CD14-positive monocyte (primary cell): ENCODE results near the gene KLHL40. TPM values are rescaled to one million over a fixed set of nuclear protein-coding genes. Genes with fewer than 3 reads are reported as not detected.

Source experiments
- DNase-seq, 3 donors: peaks; one replicate each; pipeline ENCODE4 v3.0.0-alpha.2; 2011 to 2022
- H2AFZ ChIP-seq: 2 replicates; pipeline ENCODE4 v1.6.0; 2012; ENCODE audit warnings: mild to moderate bottlenecking, low read depth, low read length, inconsistent platforms; ENCODE audit not compliant: insufficient read depth, poor library complexity, severe bottlenecking
- H3K27ac ChIP-seq, 2 donors: 1 replicate in 1 of 2; 2 replicates in 1 of 2; pipeline ENCODE4 v1.5.1; 2012 to 2013; ENCODE audit warnings: low read length in 2 of 2, control low read depth in 1 of 2, inconsistent platforms in 1 of 2, low read depth in 1 of 2, mild to moderate bottlenecking in 1 of 2
- H3K27me3 ChIP-seq, 2 donors: one replicate each; pipeline versions ENCODE4 v1.6.0 to v1.6.1; 2011 to 2013; ENCODE audit warnings: low read length in 2 of 2; ENCODE audit not compliant: control insufficient read depth in 2 of 2, insufficient read depth in 2 of 2
- H3K36me3 ChIP-seq, 2 donors: replicated peaks in 1 of 2; 1 replicate in 1 of 2; 2 replicates in 1 of 2; pipeline versions ENCODE4 v1.5.1 to v1.6.1; 2012 to 2013; ENCODE audit warnings: low read length in 2 of 2, control low read depth in 1 of 2, inconsistent platforms in 1 of 2, mild to moderate bottlenecking in 1 of 2; ENCODE audit not compliant: insufficient read depth in 2 of 2, control insufficient read depth in 1 of 2
- H3K4me1 ChIP-seq, 2 donors: 1 replicate in 1 of 2; 2 replicates in 1 of 2; pipeline versions ENCODE4 v1.5.1 to v1.6.1; 2012 to 2013; ENCODE audit warnings: low read length in 2 of 2, control low read depth in 1 of 2, inconsistent platforms in 1 of 2, mild to moderate bottlenecking in 1 of 2, moderate library complexity in 1 of 2; ENCODE audit not compliant: insufficient read depth in 2 of 2, control insufficient read depth in 1 of 2
- H3K4me2 ChIP-seq: replicated peaks from 2 replicates; pipeline ENCODE3; 2012; ENCODE audit warnings: low read length, moderate library complexity, mild to moderate bottlenecking; ENCODE audit not compliant: poor library complexity, severe bottlenecking; ENCODE audit errors: extremely low read depth
- H3K4me3 ChIP-seq, 3 experiments: fragments of 200-600 bp in 1 of 3; sonication (generic) in 1 of 3; replicated peaks in 1 of 3; 1 replicate in 2 of 3; 2 replicates in 1 of 3; pipeline ENCODE4 v1.5.1; 2011 to 2013; ENCODE audit warnings: low read length in 3 of 3, mild to moderate bottlenecking in 3 of 3, control low read depth in 2 of 3, low read depth in 2 of 3, inconsistent platforms in 1 of 3, moderate library complexity in 1 of 3
- H3K79me2 ChIP-seq: 2 replicates; pipeline ENCODE4 v1.6.0; 2012; ENCODE audit warnings: mild to moderate bottlenecking, control low read depth, inconsistent platforms, low read length, moderate library complexity; ENCODE audit not compliant: insufficient read depth
- H3K9ac ChIP-seq: 2 replicates; pipeline ENCODE4 v1.6.0; 2017; ENCODE audit warnings: low read length, mild to moderate bottlenecking; ENCODE audit not compliant: insufficient read depth, poor library complexity, severe bottlenecking
- H3K9me3 ChIP-seq, 2 donors: replicated peaks in 1 of 2; 1 replicate in 1 of 2; 2 replicates in 1 of 2; pipeline versions ENCODE4 v1.5.1 to v1.6.1; 2012 to 2013; ENCODE audit warnings: low read length in 2 of 2, control low read depth in 1 of 2; ENCODE audit not compliant: control insufficient read depth in 1 of 2, insufficient read depth in 1 of 2
- H4K20me1 ChIP-seq: 2 replicates; pipeline ENCODE4 v1.6.0; 2012; ENCODE audit warnings: mild to moderate bottlenecking, low read length, control low read depth, moderate library complexity; ENCODE audit not compliant: insufficient read depth
- H3K27ac Mint-ChIP-seq, 7 donors: one replicate each; pipeline ENCODE4 v1.8.0; 2020; ENCODE audit warnings: mild to moderate bottlenecking in 7 of 7, mixed read lengths in 7 of 7, moderate library complexity in 6 of 7, inconsistent platforms in 2 of 7
- H3K27me3 Mint-ChIP-seq, 3 donors: one replicate each; pipeline ENCODE4 v1.8.0; 2021 to 2022; ENCODE audit warnings: low read depth in 3 of 3, mild to moderate bottlenecking in 3 of 3, mixed read lengths in 3 of 3, moderate library complexity in 3 of 3, inconsistent platforms in 1 of 3
- H3K36me3 Mint-ChIP-seq, 2 donors: one replicate each; pipeline ENCODE4 v1.8.0; 2020; ENCODE audit warnings: mixed read lengths in 2 of 2, inconsistent platforms in 1 of 2, mild to moderate bottlenecking in 1 of 2
- H3K4me1 Mint-ChIP-seq: one replicate; pipeline ENCODE4 v1.8.0; 2020; ENCODE audit warnings: mild to moderate bottlenecking, mixed read lengths
- H3K4me3 Mint-ChIP-seq, 2 donors: one replicate each; pipeline ENCODE4 v1.8.0; 2020; ENCODE audit warnings: mild to moderate bottlenecking in 2 of 2, mixed read lengths in 2 of 2, moderate library complexity in 1 of 2
- H3K9me3 Mint-ChIP-seq, 7 donors: one replicate each; pipeline ENCODE4 v1.8.0; 2020 to 2022; ENCODE audit warnings: mixed read lengths in 7 of 7, mild to moderate bottlenecking in 6 of 7, moderate library complexity in 6 of 7, inconsistent platforms in 2 of 7
- WGBS: methylation state at CpG from one replicate; pipeline ENCODE4 v1.1.5; 2013; ENCODE audit warnings: missing lambda C conversion rate; ENCODE audit not compliant: insufficient coverage; 5-methylcytosine and 5-hydroxymethylcytosine counted together
- intact Hi-C, 2 donors: fragments of 100-400 bp; cut with micrococcal nuclease; formaldehyde crosslinking; loops; one replicate each; pipeline versions ENCODE4 v1.15.0 to v1.15.1; 2023
- polyA plus RNA-seq, 3 donors: library from polyadenylated mRNA; depleted of rRNA in 1 of 3; unstranded in 2 of 3; stranded (reverse) in 1 of 3; fragments of 300-500 nt in 2 of 3; fragments of >200 nt in 1 of 3; fragmentation: Illumina TruSeq in 2 of 3; gene quantifications; 1 replicate in 2 of 3; 2 replicates in 1 of 3; pipeline ENCODE4 v1.2.3, GENCODE V29; 2012 to 2021
- TF ChIP-seq, protein P1 (sequence below): fragments of 200-600 bp; IDR thresholded peaks from one replicate; pipeline ENCODE4 v1.8.0; 2022; ENCODE audit warnings: antibody characterized with exemption, mild to moderate bottlenecking

KLHL40 gene
- polyA plus RNA-seq, 3 donors, result not detected

DNA sequence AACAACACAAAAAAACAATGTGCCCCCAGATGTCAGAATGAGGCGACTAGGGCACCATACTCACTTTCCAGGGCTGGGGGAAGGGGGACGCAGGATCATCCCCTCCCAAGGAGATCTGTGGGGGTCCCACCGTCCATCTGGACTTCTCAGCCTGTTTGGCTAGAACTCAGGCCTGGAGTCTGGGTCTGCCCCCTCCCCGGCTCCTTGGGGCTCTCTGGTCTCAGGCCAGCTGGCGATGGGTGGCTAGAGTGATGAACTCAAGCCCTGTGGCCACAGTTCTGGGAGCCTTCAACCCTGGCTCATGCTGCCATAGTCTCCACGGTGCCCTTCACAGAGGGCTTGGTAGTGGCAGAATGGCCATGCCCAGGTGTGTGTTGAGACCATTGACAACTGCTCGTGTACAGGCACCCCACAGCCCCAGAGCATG is 18.2 kb upstream of the KLHL40 start:
- Histone ChIP-seq H3K4me3 (no peak overlapping the region), H2AFZ (no peak overlapping the region), H3K9ac (no peak overlapping the region), H3K36me3 (peaks cover 0 to 8% of the 10 kb centered on the region in 2 donors), H3K4me2 (no peak overlapping the region), H3K4me1 (peaks cover 0 to 4% of the 10 kb centered on the region in 2 donors), H4K20me1 (no peaks in the 10 kb centered on the region), H3K9me3 (peaks cover 0 to 10% of the 10 kb centered on the region in 2 donors), H3K79me2 (no peaks in the 10 kb centered on the region), H3K27ac (no peak overlapping the region), H3K27me3 (no peaks in the 10 kb centered on the region)
- H3K9me3 Mint-ChIP-seq, result peaks cover 2 to 8% (median 5%) of the 10 kb centered on the region in 7 donors
- 83% methylated on average over 6 of the region's 7 CpGs for WGBS
- no peak for DNase-seq
- TF ChIP-seq, protein P1, sequence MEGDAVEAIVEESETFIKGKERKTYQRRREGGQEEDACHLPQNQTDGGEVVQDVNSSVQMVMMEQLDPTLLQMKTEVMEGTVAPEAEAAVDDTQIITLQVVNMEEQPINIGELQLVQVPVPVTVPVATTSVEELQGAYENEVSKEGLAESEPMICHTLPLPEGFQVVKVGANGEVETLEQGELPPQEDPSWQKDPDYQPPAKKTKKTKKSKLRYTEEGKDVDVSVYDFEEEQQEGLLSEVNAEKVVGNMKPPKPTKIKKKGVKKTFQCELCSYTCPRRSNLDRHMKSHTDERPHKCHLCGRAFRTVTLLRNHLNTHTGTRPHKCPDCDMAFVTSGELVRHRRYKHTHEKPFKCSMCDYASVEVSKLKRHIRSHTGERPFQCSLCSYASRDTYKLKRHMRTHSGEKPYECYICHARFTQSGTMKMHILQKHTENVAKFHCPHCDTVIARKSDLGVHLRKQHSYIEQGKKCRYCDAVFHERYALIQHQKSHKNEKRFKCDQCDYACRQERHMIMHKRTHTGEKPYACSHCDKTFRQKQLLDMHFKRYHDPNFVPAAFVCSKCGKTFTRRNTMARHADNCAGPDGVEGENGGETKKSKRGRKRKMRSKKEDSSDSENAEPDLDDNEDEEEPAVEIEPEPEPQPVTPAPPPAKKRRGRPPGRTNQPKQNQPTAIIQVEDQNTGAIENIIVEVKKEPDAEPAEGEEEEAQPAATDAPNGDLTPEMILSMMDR, result no peak
- intact Hi-C loops, result no loop called here
- H3K4me3 Mint-ChIP-seq, result no peak overlapping the region
- no peak overlapping the region for H3K27ac Mint-ChIP-seq
- peaks cover 1 to 12% (median 4%) of the 10 kb centered on the region in 3 donors for H3K27me3 Mint-ChIP-seq
- H3K4me1 Mint-ChIP-seq, result peaks cover 7% of the 10 kb centered on the region
- H3K36me3 Mint-ChIP-seq, result peaks cover 6 to 19% of the 10 kb centered on the region in 2 donors

DNA sequence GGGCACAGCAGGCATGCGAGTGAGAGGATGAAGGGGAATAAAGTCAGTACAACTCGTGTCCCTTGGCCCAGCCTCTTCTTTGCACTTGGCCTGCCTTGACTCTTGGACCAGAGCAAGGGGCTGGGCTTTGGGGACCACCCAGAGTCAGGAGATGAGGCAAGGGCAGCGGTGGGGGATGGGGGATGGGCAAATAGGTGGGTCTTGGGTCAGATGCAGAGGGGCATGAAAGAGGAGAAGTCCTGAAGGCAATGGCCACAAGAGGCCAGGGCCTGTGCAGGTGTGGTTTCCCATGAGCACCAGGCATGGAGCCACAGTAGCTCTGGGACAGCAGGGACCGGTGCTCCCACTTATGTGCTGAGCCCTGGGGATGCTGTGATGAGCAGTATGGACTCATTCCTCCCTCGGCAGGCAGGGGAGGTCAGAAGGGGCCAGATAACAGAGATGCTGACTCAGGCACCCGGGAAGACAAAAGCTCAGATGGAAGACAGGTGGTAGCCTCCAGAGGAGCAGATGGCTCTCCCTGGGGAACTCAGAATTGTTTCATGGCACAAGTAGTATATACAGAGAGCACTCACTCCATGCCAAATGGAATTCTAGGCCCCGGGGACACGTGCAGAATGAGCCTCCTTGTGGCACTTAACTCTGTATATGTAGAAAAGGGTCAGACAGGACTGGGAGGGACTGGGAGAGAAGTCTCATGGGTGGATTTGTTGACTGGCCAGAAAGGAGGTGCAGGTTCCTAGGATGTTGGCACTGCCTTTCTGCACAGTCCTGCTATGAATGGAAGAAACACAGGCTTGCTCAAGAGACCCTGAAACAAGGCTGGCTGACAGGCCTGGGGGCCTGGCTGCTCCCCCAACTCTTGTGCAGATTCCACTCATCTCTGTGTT is 17.6 kb upstream of the KLHL40 start:
- H3K9me3 ChIP-seq, result peaks cover 0 to 10% of the 10 kb centered on the region in 2 donors
- H3K27me3 ChIP-seq, result no peaks in the 10 kb centered on the region
- H3K27ac Mint-ChIP-seq, result no peak overlapping the region
- intact Hi-C loops, result no loop called here
- no peak overlapping the region for H3K4me3 Mint-ChIP-seq
- 71% methylated on average over 6 of the region's 8 CpGs for WGBS
- H3K4me1 ChIP-seq, result peaks cover 0 to 4% of the 10 kb centered on the region in 2 donors
- H3K27me3 Mint-ChIP-seq, result peaks cover 1 to 12% (median 4%) of the 10 kb centered on the region in 3 donors
- H3K4me2 ChIP-seq, result no peak overlapping the region
- H3K36me3 Mint-ChIP-seq, result peaks cover 6 to 13% of the 10 kb centered on the region in 2 donors
- H3K4me3 ChIP-seq, result no peak overlapping the region
- TF ChIP-seq, protein P1, result no peak
- no peaks in the 10 kb centered on the region for H4K20me1 ChIP-seq
- H2AFZ ChIP-seq, result no peak overlapping the region
- no peak overlapping the region for H3K9ac ChIP-seq
- H3K9me3 Mint-ChIP-seq, result peaks cover 2 to 8% (median 5%) of the 10 kb centered on the region in 7 donors
- H3K36me3 ChIP-seq, result peaks cover 0 to 2% of the 10 kb centered on the region in 2 donors
- no peaks in the 10 kb centered on the region for H3K79me2 ChIP-seq
- H3K27ac ChIP-seq, result no peak overlapping the region
- H3K4me1 Mint-ChIP-seq, result peaks cover 13% of the 10 kb centered on the region
- no peak for DNase-seq
